Vagina (tissue), 2 donors: ENCODE data around the gene APPL1.

ENCODE experiments used
- CTCF ChIP-seq, 3 experiments: fragments of 450-650 bp in 2 of 3; fragments of 200-600 bp in 1 of 3; sonication (generic) in 1 of 3; IDR thresholded peaks; one replicate each; pipeline ENCODE4 v1.5.1; 2017 to 2019; ENCODE audit warnings: antibody characterized with exemption in 3 of 3, mild to moderate bottlenecking in 2 of 3, moderate library complexity in 2 of 3
- POLR2A ChIP-seq, 2 donors: fragments of 450-650 bp; IDR thresholded peaks; one replicate each; pipeline ENCODE4 v1.6.1; 2017; ENCODE audit warnings: antibody characterized with exemption in 2 of 2, mild to moderate bottlenecking in 2 of 2, moderate library complexity in 2 of 2
- POLR2AphosphoS5 ChIP-seq, 2 donors: sonication (generic); formaldehyde crosslinking; IDR thresholded peaks; one replicate each; pipeline ENCODE4 v1.9.0; 2017; ENCODE audit warnings: antibody characterized with exemption in 2 of 2, mild to moderate bottlenecking in 2 of 2, low read depth in 1 of 2; ENCODE audit not compliant: insufficient read depth in 1 of 2

- TF ChIP-seq POLR2A (IDR thresholded peaks at IDR 0.05) (no peak), POLR2AphosphoS5 (IDR thresholded peaks at IDR 0.05; ENCODE audit: insufficient read depth in 1 of 2, low read depth in 1 of 2) (no peak), CTCF (IDR thresholded peaks at IDR 0.05) (no peak)
Observed at GRCh38 chr3:57257678-57258077, 30.1 kb downstream of the APPL1 start.
